HEK293 (cell line): Measurements from ENCODE around the gene POLR2J2.
"Not testable (repeated sequence)": the region's sequence is repeated elsewhere in the genome, so short reads cannot be mapped to it uniquely, and the experiment has no call there.

Source experiments
- ZNF138 ChIP-seq: fragments of 450-650 bp; formaldehyde crosslinking; IDR thresholded peaks from 2 replicates; pipeline ENCODE4 v1.5.1; 2016; ENCODE audit warnings: missing biosample characterization, missing genetic modification characterization, borderline replicate concordance
- ZNF76 ChIP-seq: fragments of 450-650 bp; formaldehyde crosslinking; IDR thresholded peaks from 2 replicates; pipeline ENCODE4; 2016; ENCODE audit warnings: low read depth, missing biosample characterization, missing genetic modification characterization, borderline replicate concordance

DNA sequence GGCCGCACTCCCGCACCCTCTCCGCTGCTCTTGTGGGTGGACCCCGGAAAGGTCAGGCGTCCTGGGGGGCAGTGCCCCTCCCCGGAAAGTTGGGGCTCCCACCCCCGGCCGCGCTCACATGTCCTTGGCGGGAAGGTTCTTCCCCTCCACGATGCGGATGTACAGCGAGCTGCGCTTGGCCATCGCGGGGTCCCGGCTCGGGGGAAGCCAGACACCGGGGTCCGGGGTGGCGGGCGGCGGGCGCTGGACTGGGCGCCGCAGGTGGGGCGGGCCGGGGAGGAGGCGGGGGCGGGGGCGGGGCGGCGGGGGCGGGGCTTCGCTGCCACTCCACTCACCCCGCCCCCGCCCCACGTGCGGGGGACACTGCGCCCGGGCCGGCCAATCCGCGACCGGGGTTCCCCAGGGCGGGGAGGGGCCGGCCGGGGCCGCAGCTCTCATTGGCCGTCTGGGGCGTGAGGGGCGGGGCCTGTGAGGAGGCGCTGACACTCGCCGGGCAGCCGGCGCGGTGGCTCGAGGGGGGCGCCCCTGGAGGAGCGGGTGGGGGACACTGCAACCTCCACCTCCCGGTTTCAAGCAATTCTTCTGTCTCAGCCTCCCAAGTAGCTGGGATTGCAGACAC lies 54.8 kb downstream of the POLR2J2 start, which contains the start of gene RASA4:
- not testable (repeated sequence) for TF ChIP-seq ZNF138, ZNF76 (tag by site-specific recombination)
